HG03139 (cell line): ENCODE data around the gene RTBDN.

ENCODE experiments used
- ATAC-seq: cut with Tn5 transposase; IDR thresholded peaks from one replicate; pipeline ENCODE4 v1.9.1; 2021; ENCODE audit not compliant: unreplicated experiment

RTBDN gene

DNA sequence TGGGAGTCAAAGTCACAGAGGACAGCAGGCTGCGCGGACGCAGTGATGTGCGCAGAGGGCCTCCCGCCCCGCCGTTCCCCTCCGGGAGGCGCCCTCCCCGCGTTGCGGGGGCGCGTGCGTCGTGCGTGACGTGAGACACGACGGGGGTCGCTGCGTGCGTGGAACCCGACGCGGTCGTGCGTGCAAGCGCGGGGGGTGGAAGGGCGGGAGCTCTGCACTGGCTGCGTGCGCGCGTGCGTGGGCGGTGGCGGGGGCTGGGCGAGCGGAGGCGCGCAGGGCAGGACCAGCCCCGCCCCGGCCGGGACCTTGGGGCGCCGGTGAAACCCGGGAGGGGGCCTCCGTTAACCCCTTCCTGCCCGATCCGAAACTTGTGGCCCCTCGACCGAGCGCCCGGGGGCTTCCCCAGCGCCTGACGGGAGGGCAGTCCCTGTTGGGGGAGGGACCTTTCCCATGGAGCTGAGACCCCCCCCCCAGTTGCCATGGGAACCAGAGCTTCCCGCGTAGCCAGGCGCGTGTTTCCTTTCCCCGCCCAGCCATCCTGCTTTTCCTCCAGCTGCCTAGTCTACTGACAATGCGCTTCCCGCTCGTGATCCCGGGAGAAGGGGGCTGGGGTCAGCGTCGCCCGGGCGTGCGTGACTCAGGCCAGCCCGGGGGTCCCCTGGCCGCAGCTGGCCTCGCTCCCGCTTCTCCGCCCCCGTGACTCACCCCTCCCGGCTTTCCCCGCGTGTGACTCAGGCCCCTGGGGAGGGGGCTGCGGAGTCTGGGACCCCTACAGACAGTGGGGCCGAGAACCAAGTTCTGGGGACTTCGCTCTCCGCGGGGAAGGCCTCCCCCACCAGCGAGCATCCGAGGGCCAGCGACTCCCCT, 51.7 kb downstream of the RTBDN start:
- no peak for ATAC-seq

DNA sequence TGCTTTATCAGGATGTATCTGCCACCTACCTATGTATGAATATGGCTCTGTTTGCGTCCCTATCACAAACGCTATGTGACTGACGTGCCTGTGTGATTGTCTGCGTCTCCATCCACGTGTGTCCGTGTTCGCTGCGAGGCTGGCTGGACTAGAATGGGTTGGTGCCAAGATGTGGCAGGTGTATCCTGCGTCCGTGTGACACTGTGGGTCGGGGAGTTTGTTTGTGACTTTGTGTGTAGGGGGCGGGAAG, 52.3 kb downstream of the RTBDN start:
- no peak for ATAC-seq

- ATAC-seq: no peak
Measured at GRCh38 chr19:12779162-12779993, 55.0 kb downstream of the RTBDN start.

GRCh38 chr19:12778905-12779161, 55.5 kb downstream of the RTBDN start:
- no peak for ATAC-seq

GRCh38 chr19:12778017-12778904, 56.1 kb downstream of the RTBDN start:
- ATAC-seq: no peak

DNA sequence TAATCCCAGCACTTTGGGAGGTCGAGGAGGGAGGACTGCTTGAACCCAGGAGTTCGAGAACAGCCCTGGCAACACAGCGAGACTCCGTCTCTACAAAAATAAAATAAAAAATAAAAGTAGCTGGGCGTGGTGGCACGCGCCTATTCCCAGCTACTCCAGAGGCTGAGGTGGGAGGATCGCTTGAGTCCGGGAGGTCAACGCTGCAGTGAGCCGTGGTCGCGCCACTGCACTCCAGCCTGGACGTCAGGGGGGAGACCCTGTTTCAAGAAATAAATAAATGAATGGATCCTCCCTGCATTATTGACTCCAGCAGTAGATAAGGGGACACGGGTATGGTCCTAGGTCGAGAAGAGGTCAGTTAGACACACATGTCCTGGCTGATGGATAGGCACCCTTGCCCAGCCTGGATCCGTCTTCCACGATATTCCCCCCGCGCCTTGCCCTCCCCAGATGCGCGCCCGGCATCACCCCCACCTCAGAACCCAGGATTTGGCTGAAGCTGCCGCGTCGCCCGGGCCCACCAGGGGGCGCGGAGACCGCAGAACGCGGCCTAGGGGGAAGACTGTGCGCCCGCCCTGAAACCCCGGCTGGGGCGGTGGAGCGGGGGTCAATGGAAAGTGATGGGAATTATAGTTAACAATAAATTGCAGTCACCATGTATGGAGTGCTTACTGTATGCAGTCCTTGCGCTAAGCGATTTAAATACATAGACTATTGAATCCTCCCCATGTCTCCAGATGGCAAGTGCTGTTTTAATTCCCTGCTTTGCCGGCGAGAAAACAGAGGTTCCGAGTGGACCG, 57.0 kb downstream of the RTBDN start:
- no peak for ATAC-seq
